ENCODE results near the gene WSCD1.

WSCD1 gene

DNA sequence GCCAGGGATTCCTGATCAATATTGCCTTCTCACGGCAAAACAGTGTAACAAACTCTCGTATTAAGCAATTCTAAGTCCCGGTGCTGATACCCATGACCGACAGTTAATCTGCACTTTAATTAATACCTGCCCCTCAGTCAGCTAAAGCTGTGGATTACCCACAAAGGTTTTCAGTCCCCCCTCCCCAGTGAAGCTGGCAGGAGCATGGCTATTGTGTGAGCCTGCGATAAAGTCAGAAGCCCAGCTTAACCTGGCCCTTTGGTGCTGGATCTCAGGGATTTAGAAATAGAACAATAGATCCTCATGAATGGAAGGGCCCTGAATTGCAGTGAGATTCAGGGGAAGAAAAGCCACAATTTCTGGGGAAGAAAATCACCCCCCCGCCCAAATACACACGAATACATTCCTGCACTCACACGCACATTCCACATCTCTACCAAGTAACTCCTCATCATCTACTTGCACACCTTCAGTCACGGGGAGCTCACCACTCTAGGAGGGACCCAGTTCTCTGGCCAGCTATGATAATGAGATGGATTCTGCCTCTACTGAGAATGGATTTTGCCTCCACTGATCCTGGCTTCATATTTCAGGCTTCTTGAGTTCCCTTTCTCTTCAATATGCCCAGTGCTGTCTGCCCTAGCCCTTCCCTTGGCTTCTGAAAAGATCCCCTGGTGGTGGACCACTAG lies 102.6 kb downstream of the WSCD1 start:
- DNase-seq, result no peak
- in situ Hi-C loops (cut with MboI; ENCODE audit: low pct_unique_long_range_greater_than_20kb, low sequenced_read_pairs), result no loop called here

- in situ Hi-C loops (cut with MboI; ENCODE audit: low pct_unique_long_range_greater_than_20kb, low sequenced_read_pairs), result no loop called here
- no peak for DNase-seq
Measured at GRCh38 chr17:6173653-6174052, 103.5 kb downstream of the WSCD1 start.
